ENCODE results near the gene DAPK1. TPM values are rescaled to one million over a fixed set of nuclear protein-coding genes. Genes with fewer than 3 reads are reported as not detected.

Gene DAPK1
- total and polyA plus RNA-seq, 8 donors = 9.0 to 88.7 (median 50.7) TPM

DNA sequence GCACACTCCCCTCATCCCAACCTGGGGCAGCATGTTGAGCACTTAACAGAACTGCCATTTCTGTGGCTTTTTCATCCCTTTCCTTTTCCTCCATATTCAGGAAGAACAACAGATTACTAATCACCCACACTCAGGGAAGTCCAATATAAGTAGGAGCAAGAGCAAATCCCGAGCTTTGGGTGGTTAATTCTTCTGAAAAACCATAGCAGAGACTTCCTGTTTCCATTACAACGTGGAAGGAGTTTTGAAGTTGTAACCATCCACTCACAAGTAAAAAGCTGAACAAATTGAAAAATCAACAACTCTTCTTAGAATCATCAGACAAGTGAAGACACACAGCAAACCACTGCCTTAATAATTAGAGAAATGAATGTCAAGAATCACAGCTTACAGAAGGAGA is 236.4 kb downstream of the DAPK1 start:
- no peak overlapping the region for H3K4me3 ChIP-seq
- peaks cover 0 to 32% (median 30%) of the 10 kb centered on the region in 4 donors for H3K36me3 ChIP-seq
- no peak for TF ChIP-seq POLR2A (IDR thresholded peaks at IDR 0.05)
- TF ChIP-seq POLR2AphosphoS5 (IDR thresholded peaks at IDR 0.05) = no peak
- TF ChIP-seq, protein P1, sequence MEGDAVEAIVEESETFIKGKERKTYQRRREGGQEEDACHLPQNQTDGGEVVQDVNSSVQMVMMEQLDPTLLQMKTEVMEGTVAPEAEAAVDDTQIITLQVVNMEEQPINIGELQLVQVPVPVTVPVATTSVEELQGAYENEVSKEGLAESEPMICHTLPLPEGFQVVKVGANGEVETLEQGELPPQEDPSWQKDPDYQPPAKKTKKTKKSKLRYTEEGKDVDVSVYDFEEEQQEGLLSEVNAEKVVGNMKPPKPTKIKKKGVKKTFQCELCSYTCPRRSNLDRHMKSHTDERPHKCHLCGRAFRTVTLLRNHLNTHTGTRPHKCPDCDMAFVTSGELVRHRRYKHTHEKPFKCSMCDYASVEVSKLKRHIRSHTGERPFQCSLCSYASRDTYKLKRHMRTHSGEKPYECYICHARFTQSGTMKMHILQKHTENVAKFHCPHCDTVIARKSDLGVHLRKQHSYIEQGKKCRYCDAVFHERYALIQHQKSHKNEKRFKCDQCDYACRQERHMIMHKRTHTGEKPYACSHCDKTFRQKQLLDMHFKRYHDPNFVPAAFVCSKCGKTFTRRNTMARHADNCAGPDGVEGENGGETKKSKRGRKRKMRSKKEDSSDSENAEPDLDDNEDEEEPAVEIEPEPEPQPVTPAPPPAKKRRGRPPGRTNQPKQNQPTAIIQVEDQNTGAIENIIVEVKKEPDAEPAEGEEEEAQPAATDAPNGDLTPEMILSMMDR (IDR thresholded peaks at IDR 0.05) = no peak
- no peak for TF ChIP-seq EP300 (IDR thresholded peaks at IDR 0.05)
- DNase-seq = no peak
- H3K27ac ChIP-seq = no peak overlapping the region
- 43 to 57% (median 54%) methylated on average over 2 of the region's 2 CpGs for WGBS, 5 donors
- no peaks in the 10 kb centered on the region for H3K27me3 ChIP-seq
- intact Hi-C loops (cut with DNase I; ENCODE audit: low total_unique reads) = no loop called here
- no peaks in the 10 kb centered on the region for H3K9me3 ChIP-seq
- H3K4me1 ChIP-seq = peaks cover 0 to 14% (median 3%) of the 10 kb centered on the region in 4 donors

DNA sequence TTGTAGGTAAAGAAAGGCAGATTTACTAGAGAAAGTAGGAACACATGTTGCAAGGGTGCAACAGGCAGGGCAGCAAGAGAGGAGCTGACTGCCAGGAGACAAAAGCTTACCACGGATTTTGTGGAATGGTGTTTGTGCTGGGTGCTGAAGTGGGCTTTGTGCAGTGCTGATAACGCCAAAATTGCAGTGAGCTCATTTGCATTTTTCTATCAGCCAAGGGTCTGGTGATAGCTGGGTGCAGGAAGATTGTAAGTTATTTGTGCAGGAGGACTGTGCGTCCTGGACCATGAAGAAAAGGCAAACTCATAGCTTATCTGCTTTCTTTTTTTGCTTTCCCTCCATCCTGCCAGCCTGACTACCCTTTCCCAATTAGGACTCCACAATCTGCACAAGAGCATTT is 241.9 kb downstream of the DAPK1 start:
- TF ChIP-seq POLR2AphosphoS5 (IDR thresholded peaks at IDR 0.05) (no peak), EP300 (IDR thresholded peaks at IDR 0.05) (no peak), POLR2A (IDR thresholded peaks at IDR 0.05) (no peak)
- TF ChIP-seq, protein P1 (IDR thresholded peaks at IDR 0.05) = no peak
- H3K4me1 ChIP-seq = no peaks in the 10 kb centered on the region
- peaks cover 6 to 20% (median 12%) of the 10 kb centered on the region in 4 donors for H3K9me3 ChIP-seq
- WGBS, 5 donors = 47 to 71% (median 49%) methylated on average over 3 of the region's 3 CpGs
- H3K27ac ChIP-seq = no peak overlapping the region
- no peaks in the 10 kb centered on the region for H3K36me3 ChIP-seq
- intact Hi-C loops (cut with DNase I; ENCODE audit: low total_unique reads) = no loop called here
- no peak for DNase-seq
- H3K4me3 ChIP-seq = no peak overlapping the region
- no peaks in the 10 kb centered on the region for H3K27me3 ChIP-seq

DNA sequence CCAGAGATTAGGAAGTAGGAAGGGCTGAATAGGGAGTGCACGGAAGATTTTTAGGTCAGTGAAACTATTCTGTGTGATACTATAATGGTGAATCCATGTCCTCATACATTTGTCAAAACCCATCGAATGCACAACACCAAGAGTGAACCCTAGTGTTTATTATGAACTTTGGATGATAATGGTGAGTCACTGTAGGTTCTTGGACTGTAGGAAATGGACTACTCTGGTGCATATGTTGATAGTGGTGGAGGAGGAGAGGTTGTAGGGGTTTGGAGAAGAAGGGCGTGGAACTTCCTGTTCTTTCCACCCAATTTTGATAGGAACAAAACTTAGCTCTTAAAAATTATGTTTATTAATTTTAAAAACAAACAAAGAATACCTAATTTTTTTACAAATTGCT is 242.5 kb downstream of the DAPK1 start:
- Histone ChIP-seq H3K27ac (no peak overlapping the region), H3K9me3 (peaks cover 6 to 20% (median 12%) of the 10 kb centered on the region in 4 donors), H3K27me3 (no peaks in the 10 kb centered on the region), H3K36me3 (no peaks in the 10 kb centered on the region), H3K4me3 (no peak overlapping the region), H3K4me1 (no peaks in the 10 kb centered on the region)
- intact Hi-C loops (cut with DNase I; ENCODE audit: low total_unique reads) = no loop called here
- DNase-seq = no peak
- TF ChIP-seq EP300 (IDR thresholded peaks at IDR 0.05) = no peak
- TF ChIP-seq, protein P1 (IDR thresholded peaks at IDR 0.05) = no peak
- TF ChIP-seq POLR2AphosphoS5 (IDR thresholded peaks at IDR 0.05) = no peak
- no peak for TF ChIP-seq POLR2A (IDR thresholded peaks at IDR 0.05)
- WGBS, 5 donors = 60 to 80% (median 71%) methylated on average over 3 of the region's 3 CpGs

- no peak for TF ChIP-seq POLR2A (IDR thresholded peaks at IDR 0.05)
- TF ChIP-seq, protein P1 (IDR thresholded peaks at IDR 0.05) = no peak
- TF ChIP-seq EP300 (IDR thresholded peaks at IDR 0.05) = no peak
- TF ChIP-seq POLR2AphosphoS5 (IDR thresholded peaks at IDR 0.05) = no peak
- intact Hi-C loops (cut with DNase I; ENCODE audit: low total_unique reads) = no loop called here
- no peak overlapping the region for H3K27ac ChIP-seq
- DNase-seq = no peak
- H3K36me3 ChIP-seq = no peaks in the 10 kb centered on the region
- H3K4me3 ChIP-seq = no peak overlapping the region
- 41 to 57% (median 49%) methylated on average over 4 of the region's 4 CpGs for WGBS, 5 donors
- H3K27me3 ChIP-seq = no peaks in the 10 kb centered on the region
- no peaks in the 10 kb centered on the region for H3K4me1 ChIP-seq
- peaks cover 6 to 20% (median 12%) of the 10 kb centered on the region in 4 donors for H3K9me3 ChIP-seq
Observed at GRCh38 chr9:87741326-87741725, 243.7 kb downstream of the DAPK1 start.

All from stomach (tissue), 9 donors.